ENCODE measurements around the gene MEGF9.

The MEGF9 gene

DNA sequence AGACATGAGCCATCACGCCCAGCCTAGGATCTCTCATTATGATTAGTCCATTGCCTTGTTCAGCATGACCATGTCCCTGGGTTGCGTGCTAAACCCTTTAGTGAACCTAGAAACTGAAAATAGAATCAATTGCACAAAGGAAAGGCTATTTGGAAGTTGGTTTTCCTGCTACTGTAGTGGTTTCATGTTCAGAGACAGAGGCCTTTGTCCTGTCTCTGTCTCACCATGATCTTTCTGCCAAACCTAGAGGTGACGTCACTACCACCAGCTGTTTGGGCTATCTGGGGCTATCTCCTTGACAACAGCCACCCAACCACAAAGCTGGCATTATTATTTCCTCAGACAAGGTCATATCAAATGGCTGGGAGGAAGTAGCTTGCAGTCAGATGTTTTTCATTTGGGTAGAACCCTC, 130.3 kb downstream of the MEGF9 start:
- no peak overlapping the region for H3K4me3 ChIP-seq (replicated peaks; ENCODE audit: insufficient read depth, low read length)
- TF ChIP-seq POLR2AphosphoS5 (IDR thresholded peaks at IDR 0.05; ENCODE audit: low read depth) (no peak), SPI1 (IDR thresholded peaks at IDR 0.05; ENCODE audit: borderline replicate concordance, low read depth) (peak; percentile 68; the same call in 1 of the 2 replicates)
- peak; percentile 87 to 88 for DNase-seq (ENCODE audit: low read depth in 1 of 2, low spot score in 1 of 2)
- no peaks in the 10 kb centered on the region for H3K27me3 ChIP-seq (ENCODE audit: insufficient read depth, poor library complexity, severe bottlenecking)
- peak overlapping the region; percentile 23 for H3K27ac ChIP-seq (replicated peaks)

DNA sequence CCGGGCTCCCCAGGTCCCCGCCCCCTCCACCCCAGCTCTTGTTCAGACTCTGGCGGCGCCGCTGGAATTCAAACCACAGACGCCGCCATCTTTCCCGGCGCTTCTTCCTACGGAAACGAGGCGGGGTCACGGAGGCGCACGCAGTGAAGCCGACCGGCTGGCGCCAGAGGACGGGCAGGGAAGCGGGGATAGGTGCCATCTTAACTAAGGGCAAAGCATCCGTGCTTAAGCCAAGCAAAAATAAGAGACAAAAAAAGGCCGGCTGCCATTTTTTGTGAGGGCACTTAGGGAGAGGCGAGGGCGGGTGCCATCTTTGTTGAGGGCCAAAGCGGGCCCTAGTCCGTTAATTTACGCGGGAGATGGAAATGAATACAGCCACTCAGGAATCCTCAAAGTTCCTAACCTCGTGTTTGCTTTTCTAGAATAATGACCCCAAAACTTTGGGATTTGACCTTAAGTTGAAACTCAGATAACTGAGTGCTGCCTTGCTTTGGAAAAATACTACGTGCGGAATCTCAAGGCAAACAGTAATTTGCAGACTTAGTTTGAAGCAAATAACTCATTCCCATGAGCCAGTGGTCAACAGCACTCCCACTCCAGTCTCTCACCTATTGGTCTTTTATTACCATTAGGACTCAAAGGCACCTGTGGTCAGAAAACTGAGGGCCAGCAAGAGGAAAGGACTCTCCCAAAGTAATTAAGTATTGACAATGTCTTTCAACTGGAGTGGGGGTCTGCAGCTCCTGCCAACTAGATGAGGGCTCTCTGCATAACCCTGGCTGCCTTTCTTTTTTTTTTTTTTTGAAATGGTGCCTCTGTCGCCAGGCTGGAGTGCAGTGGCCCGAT, 134.0 kb downstream of the MEGF9 start, which contains the start of gene CDK5RAP2:
Gene CDK5RAP2 (minus strand): TSS at position 117 of the 846 bp plus-strand sequence. CDS start 189 bp downstream, outside the sequence.
- TF ChIP-seq, protein P1, sequence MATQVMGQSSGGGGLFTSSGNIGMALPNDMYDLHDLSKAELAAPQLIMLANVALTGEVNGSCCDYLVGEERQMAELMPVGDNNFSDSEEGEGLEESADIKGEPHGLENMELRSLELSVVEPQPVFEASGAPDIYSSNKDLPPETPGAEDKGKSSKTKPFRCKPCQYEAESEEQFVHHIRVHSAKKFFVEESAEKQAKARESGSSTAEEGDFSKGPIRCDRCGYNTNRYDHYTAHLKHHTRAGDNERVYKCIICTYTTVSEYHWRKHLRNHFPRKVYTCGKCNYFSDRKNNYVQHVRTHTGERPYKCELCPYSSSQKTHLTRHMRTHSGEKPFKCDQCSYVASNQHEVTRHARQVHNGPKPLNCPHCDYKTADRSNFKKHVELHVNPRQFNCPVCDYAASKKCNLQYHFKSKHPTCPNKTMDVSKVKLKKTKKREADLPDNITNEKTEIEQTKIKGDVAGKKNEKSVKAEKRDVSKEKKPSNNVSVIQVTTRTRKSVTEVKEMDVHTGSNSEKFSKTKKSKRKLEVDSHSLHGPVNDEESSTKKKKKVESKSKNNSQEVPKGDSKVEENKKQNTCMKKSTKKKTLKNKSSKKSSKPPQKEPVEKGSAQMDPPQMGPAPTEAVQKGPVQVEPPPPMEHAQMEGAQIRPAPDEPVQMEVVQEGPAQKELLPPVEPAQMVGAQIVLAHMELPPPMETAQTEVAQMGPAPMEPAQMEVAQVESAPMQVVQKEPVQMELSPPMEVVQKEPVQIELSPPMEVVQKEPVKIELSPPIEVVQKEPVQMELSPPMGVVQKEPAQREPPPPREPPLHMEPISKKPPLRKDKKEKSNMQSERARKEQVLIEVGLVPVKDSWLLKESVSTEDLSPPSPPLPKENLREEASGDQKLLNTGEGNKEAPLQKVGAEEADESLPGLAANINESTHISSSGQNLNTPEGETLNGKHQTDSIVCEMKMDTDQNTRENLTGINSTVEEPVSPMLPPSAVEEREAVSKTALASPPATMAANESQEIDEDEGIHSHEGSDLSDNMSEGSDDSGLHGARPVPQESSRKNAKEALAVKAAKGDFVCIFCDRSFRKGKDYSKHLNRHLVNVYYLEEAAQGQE (IDR thresholded peaks at IDR 0.05; ENCODE audit: insufficient replicate concordance, low read depth) = no peak
- peak; percentile 42; the same call in 1 of the 2 replicates for TF ChIP-seq POLR2AphosphoS5 (IDR thresholded peaks at IDR 0.05; ENCODE audit: low read depth)
- no peak for TF ChIP-seq SPI1 (IDR thresholded peaks at IDR 0.05; ENCODE audit: borderline replicate concordance, low read depth)
- TF ChIP-seq, protein P2, sequence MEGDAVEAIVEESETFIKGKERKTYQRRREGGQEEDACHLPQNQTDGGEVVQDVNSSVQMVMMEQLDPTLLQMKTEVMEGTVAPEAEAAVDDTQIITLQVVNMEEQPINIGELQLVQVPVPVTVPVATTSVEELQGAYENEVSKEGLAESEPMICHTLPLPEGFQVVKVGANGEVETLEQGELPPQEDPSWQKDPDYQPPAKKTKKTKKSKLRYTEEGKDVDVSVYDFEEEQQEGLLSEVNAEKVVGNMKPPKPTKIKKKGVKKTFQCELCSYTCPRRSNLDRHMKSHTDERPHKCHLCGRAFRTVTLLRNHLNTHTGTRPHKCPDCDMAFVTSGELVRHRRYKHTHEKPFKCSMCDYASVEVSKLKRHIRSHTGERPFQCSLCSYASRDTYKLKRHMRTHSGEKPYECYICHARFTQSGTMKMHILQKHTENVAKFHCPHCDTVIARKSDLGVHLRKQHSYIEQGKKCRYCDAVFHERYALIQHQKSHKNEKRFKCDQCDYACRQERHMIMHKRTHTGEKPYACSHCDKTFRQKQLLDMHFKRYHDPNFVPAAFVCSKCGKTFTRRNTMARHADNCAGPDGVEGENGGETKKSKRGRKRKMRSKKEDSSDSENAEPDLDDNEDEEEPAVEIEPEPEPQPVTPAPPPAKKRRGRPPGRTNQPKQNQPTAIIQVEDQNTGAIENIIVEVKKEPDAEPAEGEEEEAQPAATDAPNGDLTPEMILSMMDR (IDR thresholded peaks at IDR 0.05; ENCODE audit: insufficient read depth, low read length) = no peak
- TF ChIP-seq GABPA (IDR thresholded peaks at IDR 0.05; ENCODE audit: low read depth) = peak; percentile 77
- DNase-seq (ENCODE audit: low read depth in 1 of 2, low spot score in 1 of 2) = peak; percentile 94 to 98
- Histone ChIP-seq H3K27me3 (ENCODE audit: insufficient read depth, poor library complexity, severe bottlenecking) (no peaks in the 10 kb centered on the region), H3K27ac (replicated peaks) (peak within 1 kb of the TSS; percentile 90), H3K4me3 (replicated peaks; ENCODE audit: insufficient read depth, low read length) (peak within 1 kb of the TSS; percentile 97)

DNA sequence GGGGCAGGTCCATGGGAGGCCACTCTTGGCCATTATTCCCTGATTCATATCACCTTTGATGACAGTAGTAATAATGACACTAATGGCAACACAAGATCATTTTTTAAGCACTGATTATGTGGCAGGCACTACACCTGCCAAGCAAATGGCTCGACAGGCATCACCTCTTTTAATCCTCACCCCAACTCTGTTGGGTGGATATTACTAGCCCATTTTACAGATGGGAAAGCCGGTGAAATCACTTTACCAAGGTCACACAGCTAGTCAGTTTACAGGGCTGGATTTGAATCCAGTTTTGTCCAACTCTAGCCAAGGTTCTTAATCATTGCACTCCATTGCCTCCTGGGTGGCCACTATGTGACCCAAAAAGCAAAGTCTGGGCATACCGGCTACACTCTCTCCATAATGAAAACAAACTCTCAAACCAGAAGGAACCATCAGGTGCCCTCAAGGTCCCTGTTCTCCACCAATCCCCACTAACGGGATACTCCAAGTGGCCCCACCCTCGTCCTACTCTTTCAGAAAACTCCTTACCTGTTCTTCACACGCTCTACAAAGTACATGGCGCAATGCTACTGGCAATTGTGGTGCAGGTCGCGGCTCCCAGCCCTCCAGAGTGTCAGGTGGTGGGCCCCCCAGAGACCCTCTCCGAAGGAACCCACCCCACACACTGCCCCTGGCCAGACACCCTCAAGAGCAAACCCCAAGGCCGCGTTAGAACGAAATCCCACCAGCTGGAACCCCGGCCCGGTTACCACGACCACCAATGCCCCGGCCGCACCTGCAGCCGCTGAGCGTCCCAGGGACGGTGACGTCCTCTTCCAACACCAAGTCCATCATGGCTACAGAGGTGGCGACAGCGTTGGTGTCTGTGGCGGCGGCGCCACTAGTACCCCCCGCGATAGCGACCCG, 134.9 kb downstream of the MEGF9 start:
- Histone ChIP-seq H3K27me3 (ENCODE audit: insufficient read depth, poor library complexity, severe bottlenecking) (no peaks in the 10 kb centered on the region), H3K27ac (replicated peaks) (peak overlapping the region; percentile 90), H3K4me3 (replicated peaks; ENCODE audit: insufficient read depth, low read length) (peak overlapping the region; percentile 97)
- TF ChIP-seq, protein P1 (IDR thresholded peaks at IDR 0.05; ENCODE audit: insufficient replicate concordance, low read depth) = no peak
- no peak for TF ChIP-seq GABPA (IDR thresholded peaks at IDR 0.05; ENCODE audit: low read depth)
- TF ChIP-seq POLR2AphosphoS5 (IDR thresholded peaks at IDR 0.05; ENCODE audit: low read depth) = no peak
- TF ChIP-seq, protein P2 (IDR thresholded peaks at IDR 0.05; ENCODE audit: insufficient read depth, low read length) = no peak
- no peak for TF ChIP-seq SPI1 (IDR thresholded peaks at IDR 0.05; ENCODE audit: borderline replicate concordance, low read depth)
- DNase-seq (ENCODE audit: low read depth in 1 of 2, low spot score in 1 of 2) = no peak

Measured in HL-60 (cell line).